Chondrocyte (in vitro differentiated cells): Measurements from ENCODE around the gene NUPR1. TPM values are rescaled to one million over a fixed set of nuclear protein-coding genes. Genes with fewer than 3 reads are reported as not detected.
"Not testable (repeated sequence)": the region's sequence is repeated elsewhere in the genome, so short reads cannot be mapped to it uniquely, and the experiment has no call there.

Source experiments
- DNase-seq: peaks from one replicate; pipeline ENCODE4 v3.0.0; 2021; ENCODE audit warnings: mixed read lengths, low spot score
- H3K27ac Mint-ChIP-seq: one replicate; pipeline ENCODE4 v1.8.0; 2021; ENCODE audit warnings: mild to moderate bottlenecking, moderate library complexity, mixed read lengths; ENCODE audit not compliant: unreplicated experiment
- H3K27me3 Mint-ChIP-seq: 2 replicates; pipeline ENCODE4 v1.8.0; 2021; ENCODE audit warnings: low read depth, mixed read lengths
- H3K36me3 Mint-ChIP-seq: 2 replicates; pipeline ENCODE4 v1.8.0; 2021; ENCODE audit warnings: low read depth, mixed read lengths
- H3K4me1 Mint-ChIP-seq: 2 replicates; pipeline ENCODE4 v1.8.0; 2021; ENCODE audit warnings: low read depth, mild to moderate bottlenecking, mixed read lengths
- H3K4me3 Mint-ChIP-seq: one replicate; pipeline ENCODE4 v1.8.0; 2021; ENCODE audit warnings: mild to moderate bottlenecking, moderate library complexity, mixed read lengths; ENCODE audit not compliant: unreplicated experiment
- H3K9me3 Mint-ChIP-seq: 2 replicates; pipeline ENCODE4 v1.8.0; 2021; ENCODE audit warnings: low read depth, mixed read lengths
- total RNA-seq: library from RNA; stranded (reverse); gene quantifications from 3 replicates; pipeline ENCODE4 v1.2.1, GENCODE V29; 2021
- TF ChIP-seq, protein P1 (sequence below): fragments of 200-600 bp; sonication (generic); IDR thresholded peaks from 2 replicates; pipeline ENCODE4 v1.5.0; 2021; ENCODE audit warnings: antibody characterized with exemption, mild to moderate bottlenecking, moderate library complexity

NUPR1 gene
- total RNA-seq, 1 donor from 2014 or later: 289 TPM

DNA sequence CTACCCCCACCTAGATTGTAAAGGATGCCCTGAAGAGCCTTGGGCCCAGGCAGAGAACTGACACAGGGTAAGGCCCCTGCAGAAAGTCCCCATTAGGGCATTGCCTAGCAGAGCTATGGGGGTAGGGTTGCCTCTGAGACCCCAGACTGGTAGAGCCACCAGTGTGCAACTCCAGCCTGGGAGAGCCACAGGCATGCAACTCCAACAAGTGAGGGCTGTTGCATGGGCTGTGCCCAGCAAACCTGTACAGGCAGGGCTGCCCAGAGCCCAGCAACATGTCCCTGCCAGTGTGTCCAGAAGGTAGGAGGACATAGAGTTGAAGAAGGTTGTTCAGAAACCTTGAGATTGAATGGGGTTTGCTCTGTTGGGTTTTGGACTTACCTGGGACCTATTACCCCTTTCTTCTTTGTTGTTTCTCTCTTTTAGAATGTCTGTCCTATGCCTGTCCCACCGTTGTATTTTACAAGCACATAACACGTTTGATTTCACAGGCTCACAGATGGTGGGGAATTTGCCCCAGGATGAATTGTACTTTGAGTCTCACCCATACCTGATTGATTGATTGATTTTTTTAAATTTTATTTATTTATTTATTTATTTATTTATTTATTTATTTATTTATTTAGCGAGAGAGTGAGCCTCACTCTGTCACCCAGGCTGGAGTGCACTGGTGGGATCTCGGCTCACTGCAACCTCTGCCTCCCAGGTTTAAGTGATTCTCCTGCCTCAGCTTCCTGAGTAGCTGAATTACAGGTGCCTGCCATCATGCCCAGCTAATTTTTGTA is 31.4 kb upstream of the NUPR1 start:
- Mint-ChIP-seq H3K27me3 (no peaks in the 10 kb centered on the region), H3K9me3 (peaks cover 12% of the 10 kb centered on the region), H3K4me3 (no peak overlapping the region), H3K4me1 (peaks cover 22% of the 10 kb centered on the region), H3K27ac (no peak overlapping the region), H3K36me3 (peaks cover 13% of the 10 kb centered on the region)
- TF ChIP-seq, protein P1, sequence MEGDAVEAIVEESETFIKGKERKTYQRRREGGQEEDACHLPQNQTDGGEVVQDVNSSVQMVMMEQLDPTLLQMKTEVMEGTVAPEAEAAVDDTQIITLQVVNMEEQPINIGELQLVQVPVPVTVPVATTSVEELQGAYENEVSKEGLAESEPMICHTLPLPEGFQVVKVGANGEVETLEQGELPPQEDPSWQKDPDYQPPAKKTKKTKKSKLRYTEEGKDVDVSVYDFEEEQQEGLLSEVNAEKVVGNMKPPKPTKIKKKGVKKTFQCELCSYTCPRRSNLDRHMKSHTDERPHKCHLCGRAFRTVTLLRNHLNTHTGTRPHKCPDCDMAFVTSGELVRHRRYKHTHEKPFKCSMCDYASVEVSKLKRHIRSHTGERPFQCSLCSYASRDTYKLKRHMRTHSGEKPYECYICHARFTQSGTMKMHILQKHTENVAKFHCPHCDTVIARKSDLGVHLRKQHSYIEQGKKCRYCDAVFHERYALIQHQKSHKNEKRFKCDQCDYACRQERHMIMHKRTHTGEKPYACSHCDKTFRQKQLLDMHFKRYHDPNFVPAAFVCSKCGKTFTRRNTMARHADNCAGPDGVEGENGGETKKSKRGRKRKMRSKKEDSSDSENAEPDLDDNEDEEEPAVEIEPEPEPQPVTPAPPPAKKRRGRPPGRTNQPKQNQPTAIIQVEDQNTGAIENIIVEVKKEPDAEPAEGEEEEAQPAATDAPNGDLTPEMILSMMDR: no peak
- DNase-seq: no peak

DNA sequence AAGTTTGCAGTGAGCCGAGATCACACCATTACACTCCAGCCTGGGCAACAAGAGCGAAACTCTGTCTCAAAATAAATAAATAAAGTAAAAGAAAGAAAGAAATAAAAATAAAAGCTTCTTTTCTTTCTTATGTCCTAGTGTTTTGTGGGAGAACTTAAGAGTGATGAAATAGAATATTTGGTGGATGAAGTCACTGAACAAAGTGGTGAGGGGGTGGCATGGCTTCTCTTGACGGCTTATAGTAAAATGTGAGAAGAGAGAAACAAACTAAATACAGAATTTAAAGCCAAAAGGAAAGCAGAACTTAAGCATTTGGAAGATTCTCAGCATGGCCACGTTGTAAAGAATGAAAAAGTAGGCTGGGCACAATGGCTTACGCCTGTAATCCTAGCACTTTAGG is 30.2 kb upstream of the NUPR1 start:
- Mint-ChIP-seq H3K27ac (no peak overlapping the region), H3K36me3 (peaks cover 14% of the 10 kb centered on the region), H3K4me1 (peaks cover 22% of the 10 kb centered on the region), H3K9me3 (peaks cover 12% of the 10 kb centered on the region), H3K27me3 (no peaks in the 10 kb centered on the region), H3K4me3 (no peak overlapping the region)
- TF ChIP-seq, protein P1: no peak
- DNase-seq: no peak

DNA sequence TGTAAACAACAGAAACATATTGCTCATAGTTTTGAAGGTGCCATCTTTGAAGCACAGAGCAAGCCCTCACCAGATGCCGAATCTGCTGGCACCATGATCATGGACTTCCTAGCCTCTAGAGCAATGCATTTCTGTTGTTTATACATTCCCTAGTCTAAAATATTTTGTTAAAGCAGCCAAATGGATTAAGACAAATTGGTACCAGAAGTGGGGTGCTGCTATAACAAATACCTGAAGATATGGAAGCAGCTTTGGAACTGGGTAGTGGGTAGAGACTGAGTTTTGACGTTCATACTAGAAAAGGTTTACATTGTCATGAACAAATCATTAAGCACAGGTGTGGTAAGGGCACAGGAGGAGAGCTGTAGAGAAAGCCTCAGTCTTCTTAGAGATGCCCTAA is 28.5 kb upstream of the NUPR1 start:
- Mint-ChIP-seq H3K9me3 (peaks cover 12% of the 10 kb centered on the region), H3K27me3 (no peaks in the 10 kb centered on the region), H3K4me3 (no peak overlapping the region), H3K36me3 (peaks cover 14% of the 10 kb centered on the region), H3K27ac (no peak overlapping the region), H3K4me1 (peaks cover 9% of the 10 kb centered on the region)
- DNase-seq: no peak
- TF ChIP-seq, protein P1: no peak

DNA sequence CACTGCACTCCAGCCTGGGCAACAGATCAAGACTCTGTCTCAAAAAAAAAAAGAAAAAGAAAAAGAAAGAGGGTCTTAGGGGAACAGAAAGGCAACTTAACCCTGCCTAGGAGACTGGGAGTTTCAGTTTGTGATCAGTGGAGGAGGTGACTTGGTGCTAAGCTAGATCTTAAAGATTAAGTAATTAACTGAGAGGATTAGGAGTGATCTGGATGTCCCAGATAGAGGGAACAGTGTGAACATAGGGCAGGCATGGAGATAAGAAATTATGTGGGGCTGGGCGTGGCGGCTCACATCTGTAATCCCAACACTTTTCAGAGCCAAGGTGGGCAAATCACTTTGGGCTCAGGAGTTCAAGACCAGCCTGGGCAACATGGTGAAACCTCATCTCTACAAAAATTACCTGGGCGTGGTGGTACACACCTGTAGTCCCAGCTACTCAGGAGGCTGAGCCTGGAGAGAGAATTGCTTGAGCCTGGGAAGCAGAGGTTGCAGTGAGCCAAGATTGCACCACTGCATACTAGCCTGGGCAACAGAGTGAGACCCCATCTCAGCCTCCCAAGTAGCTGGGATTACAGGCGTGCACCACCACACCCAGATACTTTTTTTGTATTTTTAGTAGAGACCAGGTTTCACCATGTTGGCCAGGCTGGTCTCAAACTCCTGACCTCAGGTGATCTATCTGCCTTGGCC is 27.6 kb upstream of the NUPR1 start:
- not testable (repeated sequence) for H3K4me3 Mint-ChIP-seq, H3K27me3 Mint-ChIP-seq, DNase-seq, H3K27ac Mint-ChIP-seq, H3K4me1 Mint-ChIP-seq
- Mint-ChIP-seq H3K36me3 (peaks cover 14% of the 10 kb centered on the region), H3K9me3 (peaks cover 12% of the 10 kb centered on the region)

DNA sequence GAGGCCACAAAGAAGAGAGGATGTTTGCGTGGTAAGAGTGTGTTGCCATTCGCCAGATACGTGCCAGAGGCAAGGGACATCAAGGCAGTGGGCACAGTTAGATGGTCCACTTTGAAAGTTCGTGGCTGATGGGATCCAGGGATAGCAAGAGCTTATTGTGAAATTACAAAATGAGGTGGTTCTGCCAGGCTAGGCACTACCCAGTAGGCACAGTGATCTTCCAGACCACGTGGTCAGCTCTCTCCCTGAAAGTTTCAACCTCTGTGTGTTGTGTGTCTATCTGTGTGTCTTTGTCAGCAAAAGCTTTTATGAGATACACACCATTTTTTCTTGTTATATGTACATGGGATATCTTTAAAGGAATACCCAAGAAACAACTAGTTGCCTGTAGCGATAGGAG is 24.4 kb upstream of the NUPR1 start:
- no peak overlapping the region for H3K27ac Mint-ChIP-seq

More for the DNA sequence above, 24.4 kb upstream of the NUPR1 start:
- Mint-ChIP-seq H3K4me1 (no peaks in the 10 kb centered on the region), H3K27me3 (no peaks in the 10 kb centered on the region), H3K36me3 (peaks cover 18% of the 10 kb centered on the region), H3K4me3 (no peak overlapping the region), H3K9me3 (peaks cover 8% of the 10 kb centered on the region)
- TF ChIP-seq, protein P1: no peak
- no peak for DNase-seq
